Brain microvascular endothelial cell (primary cell): ENCODE data around the gene PLEKHJ1.

ENCODE experiments used
- DNase-seq: peaks from one replicate; pipeline ENCODE4 v3.0.0-alpha.2; 2020
- H3K27ac ChIP-seq: fragments of 250-450 bp; sonication (Bioruptor Pico); 2 replicates; pipeline ENCODE4 v1.5.1; 2020; ENCODE audit warnings: mild to moderate bottlenecking, moderate library complexity
- H3K27me3 ChIP-seq: fragments of 250-450 bp; sonication (Bioruptor Pico); replicated peaks from 2 replicates; pipeline ENCODE4 v1.5.1; 2020; ENCODE audit warnings: mild to moderate bottlenecking
- H3K36me3 ChIP-seq: fragments of 250-450 bp; sonication (Bioruptor Pico); replicated peaks from 2 replicates; pipeline ENCODE4 v1.5.1; 2020; ENCODE audit warnings: mild to moderate bottlenecking
- H3K4me3 ChIP-seq: 2 replicates; pipeline ENCODE4 v1.5.1; 2011; ENCODE audit warnings: low read depth, mild to moderate bottlenecking, control low read depth, low read length, moderate library complexity
- CTCF ChIP-seq: IDR thresholded peaks from 2 replicates; pipeline ENCODE4 v1.5.1; 2011; ENCODE audit warnings: low read depth, mild to moderate bottlenecking, moderate library complexity, low read length, control low read depth, inconsistent platforms; ENCODE audit errors: missing control alignments
- in situ Hi-C: cut with HindIII; loops from 2 replicates; pipeline ENCODE4 v1.10.0; 2017; ENCODE audit warnings: low sequenced_read_pairs, low pct_ligation_motif_present

PLEKHJ1 gene

GRCh38 chr19:2250766-2251105, 14.6 kb upstream of the PLEKHJ1 start:
- no peak overlapping the region for H3K4me3 ChIP-seq
- no peak overlapping the region for H3K27ac ChIP-seq
- DNase-seq = no peak
- in situ Hi-C loops = no loop called here
- peaks cover 24% of the 10 kb centered on the region for H3K36me3 ChIP-seq
- no peak for TF ChIP-seq CTCF
- H3K27me3 ChIP-seq = peaks cover 39% of the 10 kb centered on the region

GRCh38 chr19:2249880-2250765, 14.0 kb upstream of the PLEKHJ1 start:
- no peak overlapping the region for H3K27ac ChIP-seq
- no peak for TF ChIP-seq CTCF
- in situ Hi-C loops = no loop called here
- no peak for DNase-seq
- no peak overlapping the region for H3K4me3 ChIP-seq
- H3K36me3 ChIP-seq = peaks cover 30% of the 10 kb centered on the region
- peaks cover 39% of the 10 kb centered on the region for H3K27me3 ChIP-seq

DNA sequence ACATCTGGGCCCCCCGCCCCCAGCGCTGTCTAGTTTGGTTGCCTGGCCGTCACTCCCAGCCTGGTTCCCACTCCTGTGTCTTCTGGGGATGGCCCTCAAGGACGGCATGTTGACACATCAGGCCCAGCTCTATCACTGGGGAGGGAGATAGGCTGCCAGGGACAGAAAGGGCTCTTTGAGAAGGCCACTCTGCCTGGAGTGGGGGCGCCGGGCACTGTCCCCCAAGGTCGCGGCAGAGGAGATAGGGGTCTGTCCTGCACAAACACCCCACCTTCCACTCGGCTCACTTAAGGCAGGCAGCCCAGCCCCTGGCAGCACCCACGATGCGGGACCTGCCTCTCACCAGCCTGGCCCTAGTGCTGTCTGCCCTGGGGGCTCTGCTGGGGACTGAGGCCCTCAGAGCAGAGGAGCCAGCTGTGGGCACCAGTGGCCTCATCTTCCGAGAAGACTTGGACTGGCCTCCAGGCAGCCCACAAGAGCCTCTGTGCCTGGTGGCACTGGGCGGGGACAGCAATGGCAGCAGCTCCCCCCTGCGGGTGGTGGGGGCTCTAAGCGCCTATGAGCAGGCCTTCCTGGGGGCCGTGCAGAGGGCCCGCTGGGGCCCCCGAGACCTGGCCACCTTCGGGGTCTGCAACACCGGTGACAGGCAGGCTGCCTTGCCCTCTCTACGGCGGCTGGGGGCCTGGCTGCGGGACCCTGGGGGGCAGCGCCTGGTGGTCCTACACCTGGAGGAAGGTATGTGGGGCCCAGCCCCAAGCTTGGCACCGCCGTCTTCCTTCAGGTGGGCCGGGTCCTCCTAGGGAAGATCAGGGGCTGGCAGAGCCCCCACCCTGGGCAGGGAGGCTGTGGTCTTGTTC, 13.1 kb upstream of the PLEKHJ1 start, which contains the start of gene AMH:
AMH (plus strand) TSS at position 314 of the 857 bp plus-strand sequence; CDS start at position 324, 10 bp downstream.
- Histone ChIP-seq H3K27ac (no peak within 1 kb of the TSS), H3K36me3 (peaks cover 39% of the 10 kb centered on the region), H3K27me3 (peaks cover 39% of the 10 kb centered on the region), H3K4me3 (no peak within 1 kb of the TSS)
- DNase-seq = no peak
- no peak for TF ChIP-seq CTCF
- in situ Hi-C loops = no loop called here

DNA sequence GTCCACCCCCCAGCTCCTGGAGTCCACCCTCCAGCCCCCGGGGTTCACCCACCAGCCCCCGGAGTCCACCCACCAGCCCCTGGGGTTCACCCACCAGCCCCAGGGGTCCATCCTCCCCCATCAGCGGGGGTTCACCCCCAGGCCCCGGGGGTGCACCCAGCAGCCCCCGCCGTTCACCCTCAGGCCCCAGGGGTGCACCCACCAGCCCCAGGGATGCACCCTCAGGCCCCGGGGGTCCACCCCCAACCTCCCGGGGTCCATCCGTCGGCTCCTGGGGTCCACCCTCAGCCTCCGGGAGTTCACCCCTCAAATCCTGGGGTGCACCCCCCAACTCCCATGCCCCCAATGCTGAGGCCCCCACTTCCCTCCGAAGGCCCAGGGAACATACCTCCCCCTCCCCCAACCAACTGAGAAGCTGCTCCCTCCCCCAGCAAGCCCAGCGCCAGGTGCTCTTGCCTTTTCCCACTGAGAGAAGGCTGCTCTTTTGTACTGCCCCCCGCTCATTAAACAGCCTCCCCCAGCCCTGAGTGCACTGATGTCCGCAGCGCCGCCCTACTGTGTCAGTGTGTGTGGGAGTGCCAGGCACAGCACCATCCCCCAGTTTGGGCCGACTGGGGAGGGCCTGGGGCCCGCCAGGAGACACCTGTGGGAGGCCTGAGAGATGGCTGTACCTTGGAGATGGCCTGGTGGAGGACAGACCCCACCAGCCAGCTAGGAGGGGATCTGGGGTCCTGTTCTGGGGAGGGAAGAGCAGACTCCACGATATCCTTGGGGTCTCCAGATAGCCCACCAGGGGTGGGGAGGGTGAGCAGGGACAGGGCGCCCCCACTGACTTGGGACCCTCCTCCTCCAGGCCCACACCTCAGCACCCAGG, 12.2 kb upstream of the PLEKHJ1 start:
- H3K27ac ChIP-seq = no peak overlapping the region
- no peak for DNase-seq
- peaks cover 32% of the 10 kb centered on the region for H3K27me3 ChIP-seq
- peaks cover 48% of the 10 kb centered on the region for H3K36me3 ChIP-seq
- no peak overlapping the region for H3K4me3 ChIP-seq
- in situ Hi-C loops = no loop called here
- no peak for TF ChIP-seq CTCF

DNA sequence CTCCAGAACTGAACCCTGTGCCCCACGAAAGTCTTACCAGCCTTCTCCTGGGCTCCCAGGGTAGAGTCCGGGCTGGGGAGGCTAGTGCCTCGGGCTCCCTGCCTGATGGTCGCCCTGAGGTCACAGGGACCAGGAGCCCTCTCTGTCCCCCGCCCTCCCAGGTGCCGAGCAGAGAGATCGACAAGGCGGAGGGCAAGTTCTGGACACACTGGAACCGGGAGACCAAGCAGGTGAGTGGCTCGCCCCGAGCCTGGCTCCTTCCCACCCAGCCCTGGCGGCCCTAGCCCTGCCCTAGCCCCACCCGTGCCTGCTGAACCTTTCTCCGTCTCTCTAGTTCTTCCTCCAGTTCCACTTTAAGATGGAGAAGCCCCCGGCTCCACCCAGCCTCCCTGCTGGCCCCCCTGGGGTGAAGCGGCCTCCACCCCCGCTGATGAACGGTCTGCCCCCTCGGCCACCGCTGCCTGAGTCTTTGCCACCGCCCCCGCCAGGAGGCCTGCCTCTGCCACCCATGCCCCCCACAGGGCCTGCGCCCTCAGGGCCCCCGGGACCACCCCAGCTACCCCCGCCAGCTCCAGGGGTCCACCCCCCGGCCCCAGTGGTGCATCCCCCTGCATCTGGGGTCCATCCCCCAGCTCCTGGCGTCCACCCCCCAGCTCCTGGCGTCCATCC, 11.4 kb upstream of the PLEKHJ1 start:
- peaks cover 51% of the 10 kb centered on the region for H3K36me3 ChIP-seq
- H3K27me3 ChIP-seq = peaks cover 24% of the 10 kb centered on the region
- no peak for TF ChIP-seq CTCF
- no peak overlapping the region for H3K4me3 ChIP-seq
- no peak for DNase-seq
- in situ Hi-C loops = no loop called here
- no peak overlapping the region for H3K27ac ChIP-seq
